T-helper 2 cell (primary cell): ENCODE measurements around the gene NCKAP1.
"Not testable (repeated sequence)": the region's sequence is repeated elsewhere in the genome, so short reads cannot be mapped to it uniquely, and the experiment has no call there.

Experiments used
- DNase-seq, 5 experiments: peaks; one replicate each; pipeline versions ENCODE4 v3.0.0 to v3.0.0-alpha.2; 2012 to 2022

Gene NCKAP1

DNA sequence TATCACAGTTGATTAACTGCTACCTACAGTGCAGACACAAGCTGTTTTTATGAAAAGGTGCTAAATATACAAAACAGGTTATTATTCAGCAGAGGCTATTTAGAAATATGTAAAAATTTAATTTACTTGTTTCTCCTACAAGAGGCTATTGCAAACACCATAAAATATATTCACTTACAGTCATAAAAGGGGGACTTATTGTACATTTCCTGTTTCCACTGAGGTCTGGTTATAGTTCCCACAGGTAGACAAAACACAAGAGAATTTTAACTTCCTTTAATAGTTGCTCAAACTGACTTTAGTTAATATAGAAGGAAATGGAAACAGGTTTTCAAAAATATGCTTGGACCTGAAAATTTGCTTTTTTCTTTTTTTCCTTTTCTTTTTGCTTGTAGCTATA is 131.8 kb downstream of the NCKAP1 start:
- no peak for DNase-seq

DNA sequence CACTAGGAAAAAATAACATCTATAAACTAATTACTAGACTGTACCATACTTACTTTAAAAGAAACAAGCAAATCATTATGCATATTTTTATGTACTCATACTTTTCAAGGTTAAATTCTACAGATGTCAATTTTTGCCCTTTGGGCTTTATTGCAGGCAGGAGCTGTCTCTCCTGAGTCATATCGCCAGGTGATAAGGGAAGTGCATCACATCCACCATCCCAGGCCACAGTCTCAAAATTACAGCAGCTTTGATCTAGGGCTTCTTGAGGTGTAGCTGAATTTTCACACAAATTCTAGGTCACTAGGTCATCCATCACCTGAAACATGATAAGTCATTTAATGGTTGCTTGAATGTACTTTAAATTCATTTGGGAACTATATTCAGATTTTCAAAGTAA is 133.4 kb downstream of the NCKAP1 start:
- DNase-seq, result peak in 1 of 5 experiments; percentile 16

DNA sequence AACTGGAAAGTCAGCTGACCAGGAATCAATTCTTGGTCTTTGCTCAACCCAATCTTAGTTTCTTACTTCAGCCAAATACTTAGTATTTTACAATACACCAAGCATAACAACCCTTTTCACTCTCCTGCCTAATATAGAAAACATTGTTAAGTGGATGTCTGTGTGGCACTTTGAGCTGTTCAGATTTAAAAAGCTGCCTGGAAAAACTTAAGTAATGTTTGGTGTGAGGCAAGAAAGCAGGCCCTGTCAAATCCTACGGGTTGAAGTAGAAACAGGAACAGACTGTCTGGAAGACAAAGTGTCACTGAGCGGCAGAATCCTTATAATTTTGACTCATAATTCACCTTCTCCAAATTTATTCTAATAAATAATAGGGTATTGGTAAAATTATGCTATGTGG is 134.7 kb downstream of the NCKAP1 start:
- no peak for DNase-seq

DNA sequence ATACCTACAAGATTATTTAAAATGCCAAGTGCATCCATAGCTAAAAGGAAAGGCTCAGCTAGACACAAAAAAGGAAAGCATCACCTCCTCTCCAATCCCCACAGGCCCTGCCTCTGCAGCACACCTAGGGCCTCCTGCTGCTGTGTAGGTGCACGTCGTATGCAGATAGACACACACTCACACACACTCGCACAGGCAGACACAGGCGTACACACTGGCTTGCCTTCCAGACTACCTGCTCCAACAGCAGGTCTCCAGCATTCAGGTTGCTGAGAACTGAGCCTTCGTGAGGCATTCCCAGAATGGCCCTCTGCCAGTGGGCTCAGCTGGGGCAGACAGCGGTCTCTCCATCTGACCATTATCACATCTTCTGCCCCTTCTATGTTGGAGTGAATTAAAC is 136.5 kb downstream of the NCKAP1 start:
- no peak for DNase-seq

DNA sequence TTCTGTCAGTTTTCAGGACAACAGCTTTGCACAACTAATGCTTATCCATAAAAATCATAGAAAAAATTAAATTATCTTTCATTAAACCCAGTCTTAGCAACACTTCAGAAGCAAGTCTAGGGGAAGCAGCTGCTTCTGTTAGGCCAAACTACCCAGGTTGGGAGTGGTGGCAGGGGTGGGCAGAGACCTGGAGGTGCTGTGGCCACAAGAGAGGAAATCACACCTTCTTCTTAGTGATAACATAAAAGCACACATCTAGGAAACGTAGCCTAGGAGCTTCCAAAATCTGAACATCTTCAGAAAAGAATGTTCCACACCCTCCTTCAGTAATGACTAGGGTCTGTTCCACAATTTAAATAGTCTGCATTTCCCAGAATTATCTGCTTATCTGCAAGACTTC is 139.5 kb downstream of the NCKAP1 start:
- no peak for DNase-seq

DNA sequence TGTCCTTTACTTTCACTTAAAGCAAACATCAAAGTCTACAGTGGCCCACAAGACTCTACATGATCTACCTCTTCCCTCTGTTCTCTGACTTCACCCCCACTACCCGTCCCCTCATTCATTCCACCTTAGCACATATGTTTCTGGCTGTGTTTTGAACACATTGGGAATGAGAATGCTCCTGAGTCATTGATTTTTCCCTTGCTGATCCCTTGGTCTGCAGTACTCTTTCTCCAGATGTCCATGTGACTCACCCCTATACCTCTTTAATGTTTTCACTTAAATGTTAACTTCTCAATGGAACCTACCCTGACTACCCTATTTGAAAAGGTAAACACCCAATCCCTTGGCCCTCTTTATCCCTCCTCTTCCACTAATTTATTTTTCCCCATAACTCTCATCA is 141.1 kb downstream of the NCKAP1 start:
- DNase-seq, result no peak

DNA sequence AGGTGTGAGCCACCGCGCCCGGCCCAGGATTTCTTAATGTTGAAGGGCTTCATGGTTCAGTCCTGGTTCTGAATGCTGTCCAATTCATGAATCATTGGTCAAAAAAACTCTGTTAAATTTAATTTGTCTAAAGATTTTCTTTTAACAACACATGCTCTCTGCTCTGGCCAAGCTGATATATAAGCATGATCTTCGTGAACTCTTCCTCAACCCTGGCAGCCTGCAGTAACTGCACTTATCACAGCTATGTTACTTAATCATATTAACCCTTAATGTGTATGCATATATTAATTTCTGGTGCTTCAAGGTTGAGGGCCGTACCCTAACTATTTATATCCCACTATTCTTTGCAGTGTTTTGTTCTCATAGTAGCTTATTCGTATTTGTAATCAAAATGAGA is 142.5 kb downstream of the NCKAP1 start:
- no peak for DNase-seq

DNA sequence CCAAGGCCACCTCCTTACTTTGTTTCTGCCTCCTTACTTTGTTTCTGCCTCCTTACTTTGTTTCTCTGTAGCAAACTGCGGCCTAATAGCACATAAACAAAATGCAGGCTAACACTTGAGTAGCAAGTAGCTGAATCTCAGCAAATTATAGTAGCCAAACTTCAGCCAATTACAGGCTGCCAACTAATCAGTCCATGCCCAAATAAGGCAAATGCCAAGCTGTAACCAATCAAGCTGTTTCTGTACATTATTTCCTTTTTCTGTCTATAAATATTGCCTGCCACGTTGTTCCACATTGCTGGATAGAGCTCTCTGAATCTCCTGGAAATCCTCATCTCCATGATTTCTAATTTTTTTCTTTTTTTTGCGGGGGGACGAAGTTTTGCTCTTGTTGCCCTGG is 143.1 kb downstream of the NCKAP1 start:
- DNase-seq, result no peak

DNA sequence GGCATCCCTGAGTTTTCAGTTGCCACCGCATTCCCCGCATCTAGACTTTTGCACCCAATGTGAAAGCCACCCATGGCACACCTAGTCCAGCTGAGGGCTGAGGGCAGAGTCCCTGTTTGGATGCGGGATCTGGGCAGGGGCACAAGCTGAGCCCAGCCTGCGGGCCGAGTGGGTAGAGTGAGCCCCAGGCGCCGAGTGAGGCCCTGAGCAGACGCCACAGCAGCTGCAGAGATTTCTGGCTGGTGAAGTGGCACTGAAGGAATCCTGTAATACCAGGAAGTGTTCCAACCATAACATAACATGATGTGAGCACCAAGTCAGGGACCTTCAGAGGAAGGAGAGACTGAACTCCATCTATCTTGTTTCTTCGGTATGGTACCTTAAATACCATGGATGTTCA is 144.1 kb downstream of the NCKAP1 start:
- no peak for DNase-seq

DNA sequence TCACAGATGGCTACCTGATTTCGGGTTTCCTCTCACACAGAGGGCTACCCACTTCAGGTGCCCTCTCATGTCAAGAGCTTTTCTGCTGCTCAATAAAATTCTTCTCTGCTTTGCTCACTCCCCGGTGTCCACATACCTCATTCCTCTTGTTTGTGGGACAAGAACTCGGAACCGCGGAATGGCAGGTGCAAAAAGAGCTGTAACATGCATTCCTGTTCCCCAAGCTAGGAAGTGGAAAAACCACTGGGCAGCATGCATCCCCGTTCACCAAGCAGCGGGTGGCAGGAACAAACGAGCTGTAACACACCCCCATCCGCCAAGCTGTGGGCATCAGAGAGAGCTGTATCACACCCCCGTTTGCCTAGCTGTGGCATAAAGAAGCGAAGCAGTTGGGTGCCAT is 144.6 kb downstream of the NCKAP1 start:
- DNase-seq, result no peak

DNA sequence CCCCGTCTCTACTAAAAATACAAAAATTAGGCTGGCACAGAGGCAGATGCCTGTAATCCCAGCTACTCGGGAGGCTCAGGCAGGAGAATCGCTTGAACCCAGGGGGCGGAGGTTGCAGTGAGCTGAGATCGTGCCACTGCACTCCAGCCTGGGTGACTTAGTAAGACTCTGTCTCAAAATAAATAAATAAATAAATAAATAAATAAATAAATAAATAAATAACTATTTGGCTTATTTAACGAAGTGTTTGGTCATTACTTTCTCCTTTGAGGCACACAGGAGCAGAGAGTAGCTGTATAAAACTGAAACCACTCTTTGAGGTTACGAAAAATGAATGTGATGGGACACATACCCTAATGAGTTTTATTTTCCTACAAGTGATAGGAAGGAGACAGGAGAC is 145.2 kb downstream of the NCKAP1 start:
- DNase-seq, result not testable (repeated sequence)

DNA sequence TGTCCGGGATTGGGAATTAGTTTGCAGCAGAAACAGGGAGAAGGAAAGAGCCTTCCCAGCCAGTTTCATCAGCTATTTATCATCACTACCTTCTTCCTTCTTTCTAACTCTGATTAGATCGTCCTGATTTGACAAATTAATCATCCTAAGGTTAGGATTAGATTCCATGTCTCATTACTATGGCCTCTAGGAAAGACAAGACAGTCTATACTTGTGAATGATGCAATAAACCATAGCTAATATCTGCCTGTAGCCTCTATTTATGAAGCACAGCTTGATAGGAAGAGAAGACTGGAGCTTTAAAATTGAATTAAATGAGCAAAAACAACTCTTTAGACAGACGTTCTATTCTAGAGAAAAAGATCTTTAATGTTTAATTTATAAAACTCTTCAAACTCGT is 146.6 kb downstream of the NCKAP1 start:
- DNase-seq, result no peak

DNA sequence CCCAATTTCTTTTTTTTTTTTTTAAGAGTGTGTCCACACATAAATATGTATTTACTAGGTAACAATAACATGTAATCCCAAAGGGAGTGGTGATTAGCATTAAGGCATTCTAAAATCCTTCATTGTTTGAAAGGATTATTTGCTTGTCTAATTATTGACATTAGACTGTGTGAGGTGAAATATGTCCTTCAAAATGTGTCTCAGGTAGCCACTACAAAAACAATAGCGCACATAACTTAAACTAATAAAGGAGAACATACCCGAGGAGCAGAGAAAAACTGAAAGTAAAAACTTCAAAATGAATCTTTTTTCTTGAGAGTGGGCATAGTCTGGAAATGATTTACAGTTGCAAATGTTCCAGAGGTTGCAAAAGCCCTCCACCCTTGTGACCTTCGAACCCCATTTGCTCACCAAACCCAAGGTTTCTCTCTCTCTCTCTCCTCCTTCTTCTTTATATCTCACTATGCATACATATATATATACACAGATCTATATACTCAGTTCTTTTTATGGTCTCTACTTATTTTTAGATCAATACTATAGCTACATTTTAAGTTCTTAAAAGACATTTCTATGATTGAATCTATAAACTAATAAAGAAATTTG is 147.4 kb downstream of the NCKAP1 start:
- no peak for DNase-seq

DNA sequence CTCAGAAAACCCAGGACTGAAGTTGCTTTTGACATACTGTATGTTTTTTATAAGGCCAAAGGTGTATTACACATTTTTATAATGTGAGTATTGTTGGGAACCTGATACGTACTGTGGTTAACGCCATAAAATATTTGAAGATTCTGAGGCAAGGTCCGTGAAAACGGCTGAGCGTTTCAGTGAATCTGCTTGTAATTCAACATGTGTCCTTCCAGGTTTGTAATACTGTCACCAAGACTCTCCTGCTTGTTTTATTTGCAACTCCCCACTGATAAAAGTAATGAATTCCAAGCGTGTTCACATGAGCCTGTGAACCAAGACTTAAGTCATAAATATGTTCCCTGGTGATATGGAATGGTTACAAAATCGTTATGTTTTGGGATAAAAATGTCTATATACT is 148.0 kb downstream of the NCKAP1 start:
- DNase-seq, result no peak

DNA sequence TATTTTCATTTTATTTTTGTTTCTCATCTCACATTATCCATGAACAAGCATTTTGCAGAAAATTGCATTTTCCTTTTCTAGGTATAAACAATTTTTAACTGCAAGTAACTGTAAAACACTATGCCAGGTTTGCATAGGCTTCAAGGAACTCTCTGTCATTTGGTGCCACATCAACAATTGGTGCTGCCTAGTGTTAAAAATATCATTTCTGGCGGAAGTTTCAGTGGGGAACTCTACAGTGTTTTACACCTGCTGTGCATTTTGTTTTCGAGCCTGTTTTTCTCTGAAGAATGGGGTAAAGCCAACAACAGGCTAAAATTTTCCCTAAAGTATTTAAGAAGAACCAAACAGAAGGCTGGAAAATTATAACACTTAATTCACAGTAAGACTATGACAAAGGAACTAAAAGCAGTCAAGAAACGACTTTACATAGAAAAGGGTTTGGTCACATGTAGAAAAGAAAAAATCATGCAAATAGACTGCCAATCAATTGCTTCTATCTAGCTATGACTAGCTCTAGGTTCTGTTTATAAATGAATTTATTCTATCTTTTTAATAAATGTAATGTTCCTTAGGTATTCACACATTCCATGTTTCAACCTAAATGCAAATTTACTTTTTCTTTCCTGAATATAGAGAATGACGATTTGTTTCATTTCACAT is 150.4 kb downstream of the NCKAP1 start:
- no peak for DNase-seq

DNA sequence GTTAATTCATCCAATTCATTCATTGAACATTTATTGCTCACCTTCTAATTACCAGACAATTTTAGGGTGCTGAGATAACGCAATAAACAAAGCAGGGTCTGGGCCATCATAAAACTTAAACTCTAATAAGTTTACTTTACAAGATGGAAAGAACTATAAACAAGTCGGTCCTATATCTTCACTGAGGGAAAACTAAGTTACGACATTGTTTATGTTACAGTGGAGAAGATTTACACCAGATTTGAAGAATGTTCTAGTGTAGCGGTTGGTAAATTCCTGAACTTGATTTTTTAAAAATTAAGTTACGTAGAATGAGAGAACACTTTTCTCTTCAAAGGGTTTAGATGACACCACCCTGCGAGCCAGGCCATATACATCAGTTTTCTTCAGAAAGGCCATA is 151.2 kb downstream of the NCKAP1 start:
- no peak for DNase-seq

DNA sequence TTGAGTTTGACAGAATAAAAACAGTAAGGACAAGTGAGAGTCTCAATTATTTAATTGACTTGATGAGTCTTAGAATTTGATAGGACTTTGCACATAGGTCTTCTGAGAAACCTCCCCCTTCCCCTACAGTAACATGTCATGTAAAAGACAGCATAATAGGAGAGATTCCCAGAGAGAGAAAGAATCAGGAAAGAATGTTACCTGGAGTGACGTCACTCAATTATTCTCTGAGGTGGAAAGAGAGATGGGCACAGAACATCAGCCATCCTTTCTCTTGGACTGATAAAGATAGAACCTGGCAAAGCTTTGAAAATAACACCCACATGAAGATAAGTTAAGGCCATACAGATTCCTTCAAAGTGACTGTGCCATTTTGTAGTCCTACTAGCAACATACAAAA is 152.5 kb downstream of the NCKAP1 start:
- no peak for DNase-seq

DNA sequence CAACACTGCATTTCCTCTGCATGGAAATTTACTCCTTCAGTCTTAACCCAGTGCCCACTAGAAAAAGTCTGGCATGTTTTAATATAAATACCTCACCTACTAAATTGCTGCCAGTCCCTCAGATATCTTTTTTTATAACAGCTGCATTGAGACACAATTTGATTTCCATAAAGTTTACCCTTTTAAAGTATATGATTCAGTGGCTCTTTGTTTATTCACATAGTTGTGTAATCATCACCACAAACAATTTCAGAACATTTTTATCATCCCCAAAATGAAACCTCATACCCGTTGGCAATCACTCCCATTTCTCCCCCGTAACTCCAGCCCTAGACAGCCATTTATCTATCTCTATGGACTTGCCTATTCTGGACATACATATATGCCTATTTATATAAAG is 154.8 kb downstream of the NCKAP1 start:
- no peak for DNase-seq

DNA sequence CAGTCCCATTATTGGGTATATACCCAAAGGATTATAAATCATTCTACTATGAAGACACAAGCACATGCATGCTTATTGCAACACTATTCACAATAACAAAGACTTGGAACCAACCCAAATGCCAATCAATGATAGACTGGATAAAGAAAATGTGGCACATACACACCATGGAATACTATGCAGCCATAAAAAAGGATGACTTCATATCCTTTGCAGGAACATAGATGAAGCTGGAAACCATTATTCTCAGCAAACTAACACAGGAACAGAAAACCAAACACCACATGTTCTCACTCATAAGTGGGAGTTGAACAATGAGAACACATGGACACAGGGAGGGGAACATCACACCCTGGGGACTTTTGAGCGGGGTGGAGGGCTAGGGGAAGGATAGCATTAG is 158.2 kb downstream of the NCKAP1 start:
- DNase-seq, result not testable (repeated sequence)

DNA sequence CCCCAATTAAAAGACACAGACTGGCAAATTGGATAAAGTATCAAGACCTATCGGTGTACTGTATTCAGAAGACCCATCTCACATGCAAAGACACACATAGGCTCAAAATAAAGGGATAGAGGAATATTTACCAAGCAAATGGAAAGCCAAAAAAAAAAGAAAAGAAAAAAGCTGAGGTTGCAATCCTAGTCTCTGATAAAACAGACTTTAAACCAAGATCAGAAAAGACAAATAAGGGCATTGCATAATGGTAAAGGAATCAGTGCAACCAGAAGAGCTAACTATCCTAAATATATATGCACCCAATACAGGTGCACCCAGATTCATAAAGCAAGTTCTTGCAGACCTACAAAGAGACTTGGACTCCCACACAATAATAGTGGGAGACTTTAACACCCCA is 161.6 kb downstream of the NCKAP1 start:
- not testable (repeated sequence) for DNase-seq

DNA sequence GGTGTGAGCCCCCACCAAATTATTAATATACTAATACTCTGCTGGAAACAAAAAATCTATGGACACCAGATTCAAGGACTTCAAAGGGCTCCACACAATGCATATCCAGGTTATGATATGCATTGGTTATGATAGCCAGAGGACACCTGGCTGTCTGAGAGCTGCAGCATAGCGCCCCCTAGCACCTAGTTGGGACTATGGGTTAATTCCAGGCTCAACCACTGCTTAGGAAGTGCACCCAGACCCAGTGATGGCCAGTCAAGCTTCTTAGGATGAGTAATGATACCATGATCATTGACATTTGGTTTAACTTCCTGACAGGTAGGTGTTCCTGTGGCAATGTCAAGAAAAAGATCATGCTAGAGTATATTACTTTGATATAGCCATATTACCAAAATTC is 168.0 kb downstream of the NCKAP1 start:
- peak in 1 of 5 experiments; percentile 25 for DNase-seq

DNA sequence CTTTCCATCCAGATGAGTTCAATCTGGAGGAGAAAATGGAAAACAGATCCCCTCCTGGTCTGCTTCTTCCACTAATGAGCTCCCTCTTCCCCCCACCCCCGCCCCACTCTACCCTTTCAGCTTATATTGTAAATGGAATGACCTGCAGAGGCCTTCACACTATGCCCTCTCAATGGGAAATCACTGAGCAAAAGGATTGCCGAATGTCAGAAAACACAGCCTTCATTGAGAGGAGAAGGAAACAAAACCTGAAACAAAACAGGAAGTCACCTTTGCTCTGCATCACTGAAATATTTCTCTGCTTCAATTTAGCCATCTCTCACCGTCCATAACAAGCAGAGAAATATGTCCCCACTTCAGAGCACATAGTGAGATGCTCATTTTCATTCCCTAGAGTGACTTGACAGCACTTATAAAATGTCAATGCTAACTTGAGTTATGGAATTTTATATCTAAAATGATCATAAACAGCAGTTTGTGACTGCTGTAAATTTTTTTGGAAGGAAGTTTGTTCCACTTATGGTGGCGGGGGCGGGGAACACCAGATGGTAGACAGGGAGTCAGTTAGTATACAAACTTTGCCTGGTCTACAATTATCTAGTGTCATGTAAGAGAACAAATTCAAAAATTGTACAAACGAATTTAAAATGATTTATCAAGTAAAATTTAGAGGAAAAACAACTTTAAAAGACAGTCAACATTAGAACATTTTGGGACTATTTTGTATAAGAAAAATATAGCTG is 170.0 kb downstream of the NCKAP1 start:
- DNase-seq, result no peak

DNA sequence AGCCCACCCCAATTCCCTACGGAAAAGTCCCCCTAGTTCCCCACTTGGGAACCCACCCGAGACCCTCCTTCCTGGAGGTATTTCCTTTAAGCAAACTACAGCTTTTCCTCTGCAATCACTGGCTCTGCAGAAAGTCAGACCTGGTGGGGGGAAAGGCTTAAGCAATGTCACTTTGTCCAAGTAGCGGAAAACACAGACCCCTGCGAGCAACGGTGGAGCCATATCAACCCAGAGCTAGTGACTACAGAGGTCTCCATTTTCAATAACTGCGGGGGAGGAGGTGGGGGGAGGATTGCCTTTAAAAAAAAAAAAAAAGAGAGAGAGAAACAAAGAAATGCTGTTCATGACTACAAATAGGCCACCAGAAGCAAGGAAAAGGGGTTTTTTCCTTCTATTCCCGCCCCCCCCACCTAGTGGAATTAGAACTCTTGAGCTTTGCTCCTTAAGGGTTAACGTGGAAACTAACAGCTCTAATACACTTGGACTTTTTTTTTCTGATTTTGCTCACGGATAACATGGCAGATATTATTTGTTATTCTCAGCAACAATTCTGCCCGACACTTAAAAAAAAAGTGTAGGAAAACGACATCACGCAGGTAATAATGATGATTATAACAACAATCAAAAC is 170.7 kb downstream of the NCKAP1 start:
- DNase-seq, result no peak
